Adrenal gland (tissue), 5 donors: ENCODE data around the gene FILIP1.

Experiments used
- POLR2A ChIP-seq, 2 donors: fragments of 450-650 bp; IDR thresholded peaks; one replicate each; pipeline ENCODE4 v1.6.1; 2017; ENCODE audit warnings: antibody characterized with exemption in 2 of 2, mild to moderate bottlenecking in 2 of 2, moderate library complexity in 1 of 2
- TF ChIP-seq, protein P1 (sequence below), 6 experiments: fragments of 450-650 bp in 4 of 6; fragments of 200-600 bp in 2 of 6; sonication (generic) in 1 of 6; IDR thresholded peaks; 1 replicate in 5 of 6; 2 replicates in 1 of 6; pipeline versions ENCODE4 v1.5.1 to v1.8.0; 2016 to 2021; ENCODE audit warnings: antibody characterized with exemption in 6 of 6, mild to moderate bottlenecking in 2 of 6, moderate library complexity in 1 of 6
- donor health status: DM: no; HTN: no; CAD: no.

GRCh38 chr6:75333676-75334200 lies 159.9 kb downstream of the FILIP1 start:
- TF ChIP-seq, protein P1, sequence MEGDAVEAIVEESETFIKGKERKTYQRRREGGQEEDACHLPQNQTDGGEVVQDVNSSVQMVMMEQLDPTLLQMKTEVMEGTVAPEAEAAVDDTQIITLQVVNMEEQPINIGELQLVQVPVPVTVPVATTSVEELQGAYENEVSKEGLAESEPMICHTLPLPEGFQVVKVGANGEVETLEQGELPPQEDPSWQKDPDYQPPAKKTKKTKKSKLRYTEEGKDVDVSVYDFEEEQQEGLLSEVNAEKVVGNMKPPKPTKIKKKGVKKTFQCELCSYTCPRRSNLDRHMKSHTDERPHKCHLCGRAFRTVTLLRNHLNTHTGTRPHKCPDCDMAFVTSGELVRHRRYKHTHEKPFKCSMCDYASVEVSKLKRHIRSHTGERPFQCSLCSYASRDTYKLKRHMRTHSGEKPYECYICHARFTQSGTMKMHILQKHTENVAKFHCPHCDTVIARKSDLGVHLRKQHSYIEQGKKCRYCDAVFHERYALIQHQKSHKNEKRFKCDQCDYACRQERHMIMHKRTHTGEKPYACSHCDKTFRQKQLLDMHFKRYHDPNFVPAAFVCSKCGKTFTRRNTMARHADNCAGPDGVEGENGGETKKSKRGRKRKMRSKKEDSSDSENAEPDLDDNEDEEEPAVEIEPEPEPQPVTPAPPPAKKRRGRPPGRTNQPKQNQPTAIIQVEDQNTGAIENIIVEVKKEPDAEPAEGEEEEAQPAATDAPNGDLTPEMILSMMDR (IDR thresholded peaks at IDR 0.05) = no peak
- no peak for TF ChIP-seq POLR2A (IDR thresholded peaks at IDR 0.05)
